ENCODE measurements around the gene B3GAT3. TPM values are rescaled to one million over a fixed set of nuclear protein-coding genes. Genes with fewer than 3 reads are reported as not detected.
A peak's percentile ranks its signal among the peaks of the same experiment; 100 is the strongest.

B3GAT3 gene
- total and polyA plus RNA-seq, 10 of the 15 experiments (the other 5 are each of a cell fraction or from before 2014, with no cell fraction given): 0.31 to 52.7 (median 29.8) TPM

GRCh38 chr11:62599069-62599696 lies 22.6 kb downstream of the B3GAT3 start (continued):
- TF ChIP-seq FOXK2 (IDR thresholded peaks at IDR 0.05) (no peak), EGR1 (IDR thresholded peaks at IDR 0.05; ENCODE audit: borderline replicate concordance in 1 of 2, low read depth in 2 of 2, low read length in 2 of 2) (no peak), EP300 (IDR thresholded peaks at IDR 0.05; ENCODE audit: borderline replicate concordance in 1 of 2, control insufficient read depth in 1 of 2, low read depth in 2 of 2, low read length in 2 of 2) (no peak), YBX1 (IDR thresholded peaks at IDR 0.05) (peak; percentile 54; the same call in 1 of the 2 replicates), IRF5 (IDR thresholded peaks at IDR 0.05; ENCODE audit: borderline replicate concordance) (no peak), ZNF592 (IDR thresholded peaks at IDR 0.05) (no peak), TBL1XR1 (IDR thresholded peaks at IDR 0.05; ENCODE audit: low read depth, low read length) (0 out of 2 replicates have a peak, but pooled peaks have one; percentile 29), TCF12 (IDR thresholded peaks at IDR 0.05; ENCODE audit: low read depth, low read length) (0 out of 2 replicates have a peak, but pooled peaks have one; percentile 38), SREBF2 (IDR thresholded peaks at IDR 0.05; ENCODE audit: low read length) (no peak), SRF (IDR thresholded peaks at IDR 0.05; ENCODE audit: low read depth in 2 of 2, low read length in 2 of 2) (no peak), ELK1 (IDR thresholded peaks at IDR 0.05; ENCODE audit: low read depth, low read length) (no peak; the same call in 1 of the 2 replicates), ZBED1 (IDR thresholded peaks at IDR 0.05; ENCODE audit: borderline replicate concordance) (no peak), DPF2 (IDR thresholded peaks at IDR 0.05) (no peak), PML (IDR thresholded peaks at IDR 0.05; ENCODE audit: low read length) (no peak), SMARCA5 (IDR thresholded peaks at IDR 0.05) (no peak), POLR2AphosphoS2 (IDR thresholded peaks at IDR 0.05; ENCODE audit: low read depth, low read length) (no peak), KAT2A (conservative IDR thresholded peaks at IDR 0.05; ENCODE audit: control insufficient read depth, low read depth, low read length) (no peak), EZH2 (IDR thresholded peaks at IDR 0.05; ENCODE audit: borderline replicate concordance, control insufficient read depth, low read depth, low read length) (no peak), HDAC6 (IDR thresholded peaks at IDR 0.05; ENCODE audit: unreplicated experiment) (no peak), ATF2 (IDR thresholded peaks at IDR 0.05; ENCODE audit: low read length) (no peak), CEBPB (IDR thresholded peaks at IDR 0.05; ENCODE audit: borderline replicate concordance in 1 of 2, low read depth in 2 of 2, low read length in 2 of 2) (no peak), EED (IDR thresholded peaks at IDR 0.05; ENCODE audit: low read depth) (no peak)
